ENCODE results near the gene CLMN.
"Not testable (repeated sequence)": the region's sequence is repeated elsewhere in the genome, so short reads cannot be mapped to it uniquely, and the experiment has no call there.

The CLMN gene

DNA sequence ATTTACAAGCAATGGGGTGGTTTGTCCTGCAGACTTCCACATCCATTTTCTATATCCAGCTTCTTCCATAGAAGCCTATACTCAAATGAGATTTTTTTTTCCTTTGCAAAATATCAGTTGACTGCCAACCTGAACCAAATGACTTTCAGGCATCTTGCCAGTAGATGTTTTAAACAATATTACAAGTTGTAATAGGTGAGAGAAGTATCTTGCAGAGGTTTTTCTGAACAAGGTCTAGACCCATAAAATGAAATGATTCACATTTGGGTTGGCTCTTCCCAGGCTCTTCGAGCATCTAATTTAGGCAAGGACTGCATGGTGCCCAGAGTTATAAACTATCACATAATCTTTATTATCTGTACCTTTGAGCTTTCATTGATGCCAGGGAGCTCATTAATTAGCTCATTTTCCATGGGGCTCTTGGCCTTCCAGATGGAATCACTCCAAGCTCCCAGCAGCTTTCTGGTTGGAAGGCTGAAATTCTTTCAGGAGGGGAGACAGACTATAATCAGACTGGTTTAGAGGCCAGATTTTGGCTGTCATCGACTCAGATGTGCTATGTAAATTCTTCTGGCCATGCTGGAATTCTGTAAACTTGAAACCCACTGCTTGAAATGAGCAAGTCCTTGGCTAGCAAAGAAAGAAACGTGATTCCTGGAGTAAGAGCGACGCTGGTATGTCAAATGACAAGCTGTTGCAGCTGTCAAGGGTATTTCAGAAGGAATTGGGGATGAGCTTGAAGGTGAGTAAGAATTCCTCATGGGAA lies 130.2 kb downstream of the CLMN start:
- peak; percentile 11 for DNase-seq

DNA sequence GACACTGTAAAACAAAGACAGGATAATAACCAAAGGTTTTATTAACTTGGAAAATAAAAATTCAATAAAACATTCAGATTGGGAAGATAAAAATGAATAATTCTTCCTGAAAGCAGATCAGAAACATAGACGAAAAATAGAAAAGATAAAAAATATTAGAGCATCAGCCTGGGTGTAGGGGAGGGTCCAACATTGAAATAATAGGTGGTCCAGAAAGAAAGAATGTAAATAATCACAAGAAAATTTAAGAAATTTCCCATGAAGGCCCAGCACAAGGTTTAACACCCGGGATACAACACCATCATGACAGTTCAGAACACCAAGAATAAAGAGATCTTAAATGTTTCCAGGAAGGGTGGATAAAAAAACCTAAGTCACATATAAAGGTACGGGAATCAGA lies 131.3 kb downstream of the CLMN start:
- no peak for DNase-seq

DNA sequence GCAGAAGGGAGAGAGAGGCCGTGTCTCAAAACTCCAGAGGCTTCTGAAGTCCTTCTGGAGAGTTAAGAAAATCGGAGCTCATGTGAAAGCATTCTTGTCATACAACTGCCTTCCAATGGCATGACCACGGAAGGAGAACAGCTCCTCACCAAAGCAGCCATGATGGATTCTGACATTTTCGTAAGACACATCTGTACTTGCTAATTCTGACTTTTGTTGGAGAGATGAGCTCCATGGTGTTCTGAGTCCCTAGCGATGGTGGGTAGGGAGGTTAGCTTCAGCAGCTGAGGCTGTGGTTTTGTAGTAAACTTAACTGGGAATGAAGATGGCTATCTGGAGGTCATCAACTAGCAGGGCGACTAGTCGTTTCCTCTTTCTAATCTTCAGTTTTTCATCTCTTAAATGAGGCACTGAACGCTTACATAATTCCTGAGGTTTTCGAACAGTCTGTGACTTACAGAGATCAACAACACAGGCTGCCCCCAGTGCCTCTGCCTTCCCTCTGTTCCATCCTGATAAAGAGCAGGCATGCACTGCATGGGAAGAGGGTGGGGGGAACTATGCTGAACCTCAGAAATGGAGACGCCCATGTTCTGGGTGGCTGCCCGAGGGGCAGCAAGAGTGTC lies 133.8 kb downstream of the CLMN start:
- no peak for DNase-seq

DNA sequence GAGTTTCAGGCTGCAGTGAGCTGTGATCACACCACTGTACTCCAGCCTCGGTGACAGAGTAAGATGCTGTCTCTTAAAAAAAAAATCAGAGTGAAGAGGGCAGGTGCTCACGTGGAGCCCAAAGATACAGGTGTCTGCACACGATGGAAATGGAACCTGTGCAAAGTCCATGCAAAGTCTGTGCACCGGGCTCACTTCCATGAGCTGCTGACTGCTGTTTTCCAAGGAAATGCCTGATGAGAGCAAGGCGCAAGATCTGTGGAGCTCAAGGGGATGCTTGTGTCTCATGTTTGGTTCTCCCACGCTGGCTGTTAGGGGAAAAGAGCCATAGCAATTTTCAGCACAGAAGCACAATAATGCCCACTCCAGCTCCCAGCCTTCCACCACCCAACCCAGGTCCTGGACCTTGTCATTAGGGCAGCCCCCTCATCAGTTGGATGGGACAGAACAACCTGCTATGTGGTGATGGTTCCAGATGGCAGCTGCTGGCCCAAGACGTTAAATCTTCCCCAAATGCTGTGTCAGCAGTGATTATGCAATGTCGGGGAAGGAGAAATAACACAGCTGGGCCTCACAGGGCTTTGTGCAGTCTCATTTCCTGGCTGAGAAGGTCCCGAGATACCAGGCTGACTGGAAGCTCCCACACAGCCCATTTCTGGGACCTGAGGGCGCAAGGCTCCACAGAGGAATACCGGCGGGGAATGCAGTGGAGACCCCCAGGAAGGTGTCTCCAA lies 134.5 kb downstream of the CLMN start:
- peak; percentile 12 for DNase-seq

DNA sequence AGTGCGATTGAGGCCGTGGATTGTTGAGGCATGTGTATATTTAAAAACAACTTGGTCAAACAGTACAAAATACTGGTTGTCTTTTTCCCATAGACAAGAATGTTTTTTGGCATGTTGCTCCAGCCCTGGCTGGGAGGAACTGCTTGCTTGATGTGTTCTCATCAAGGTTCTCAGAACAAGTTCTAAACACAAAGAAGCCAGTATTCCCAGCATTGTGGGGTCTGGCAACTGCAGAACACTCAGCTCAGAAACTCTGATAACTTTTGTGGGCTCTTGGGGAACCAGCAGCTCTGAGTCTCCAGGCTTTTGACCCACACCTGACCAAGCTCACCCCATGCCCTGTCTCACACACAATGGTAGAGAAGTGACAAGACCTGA lies 135.3 kb downstream of the CLMN start:
- DNase-seq = no peak

DNA sequence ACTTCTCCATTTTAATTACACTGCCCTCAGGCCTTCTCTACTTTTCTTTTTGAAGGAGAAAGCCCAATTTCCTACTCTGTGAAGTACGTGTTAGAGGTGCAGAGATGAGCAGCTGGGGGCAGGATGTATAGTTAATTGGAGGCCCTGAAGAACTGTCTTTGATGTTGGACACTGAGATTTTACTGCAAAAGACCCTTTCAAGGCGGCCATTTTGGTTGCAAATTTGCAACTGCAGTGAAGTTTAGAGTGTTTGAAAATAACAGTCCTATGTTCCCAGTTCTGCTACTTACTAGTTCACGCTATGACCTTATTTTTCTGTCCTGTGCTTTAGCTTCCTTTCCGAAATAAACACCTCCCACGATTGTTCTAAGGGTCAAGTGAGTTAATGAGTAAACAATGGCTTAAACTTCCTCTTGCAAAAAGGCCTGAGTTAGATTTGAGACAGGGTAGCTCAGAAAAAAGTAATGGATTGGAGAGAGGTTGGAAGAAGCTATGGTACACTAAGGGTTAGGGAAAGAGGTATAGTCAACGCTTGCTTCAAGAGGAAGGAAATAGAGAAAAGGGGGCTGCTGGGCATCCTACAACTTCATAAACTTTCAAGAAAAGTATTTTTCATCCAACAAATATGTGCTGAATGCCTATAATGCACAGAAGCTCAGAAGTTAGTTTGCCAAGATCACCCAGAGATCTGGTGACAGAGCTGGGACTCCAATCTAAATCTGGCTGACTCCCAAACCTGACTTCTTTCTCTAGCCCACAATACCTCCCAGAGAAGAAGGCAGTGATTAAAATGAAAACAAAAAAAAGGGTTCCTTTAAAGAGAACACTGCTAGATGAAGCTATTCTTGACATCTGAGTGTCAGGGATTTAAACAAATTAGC lies 135.9 kb downstream of the CLMN start:
- no peak for DNase-seq

DNA sequence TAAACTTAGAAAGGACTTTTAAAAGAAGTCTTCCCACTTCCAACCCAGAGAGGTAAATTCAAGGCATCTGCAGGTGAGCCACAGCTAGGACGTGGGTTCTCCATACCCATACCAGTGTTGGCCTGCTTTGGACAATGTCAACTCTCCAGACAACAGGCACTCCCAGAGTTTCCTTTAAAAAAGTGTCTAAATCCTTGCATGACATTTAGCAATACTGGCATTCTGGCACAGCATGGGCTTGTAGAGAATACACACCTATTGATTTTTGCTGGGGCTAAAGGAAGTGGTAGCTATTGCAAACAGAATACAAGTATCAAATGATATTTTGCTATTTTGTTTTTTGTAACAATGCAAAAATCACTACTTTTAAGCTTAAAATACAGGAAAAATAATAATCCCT lies 136.6 kb downstream of the CLMN start:
- no peak for DNase-seq

DNA sequence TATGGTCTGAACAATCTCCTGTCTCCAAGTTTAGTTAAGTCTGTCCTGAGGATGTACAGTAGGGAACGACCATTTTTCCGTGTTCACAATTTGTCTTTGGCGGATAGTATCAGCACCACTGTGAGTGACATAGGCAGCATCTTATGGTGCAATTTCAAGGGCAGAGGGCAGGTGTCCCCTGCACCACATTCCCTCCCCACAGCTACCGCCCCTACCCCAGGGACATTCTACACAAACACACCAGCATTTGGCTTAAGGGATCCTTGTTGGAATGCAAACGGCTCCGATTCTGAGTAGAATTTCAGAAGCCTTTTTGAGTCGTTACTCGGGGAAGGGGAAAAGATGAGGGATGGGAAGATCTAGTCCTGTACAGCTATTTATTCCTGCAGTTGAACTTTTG lies 137.3 kb downstream of the CLMN start:
- no peak for DNase-seq

DNA sequence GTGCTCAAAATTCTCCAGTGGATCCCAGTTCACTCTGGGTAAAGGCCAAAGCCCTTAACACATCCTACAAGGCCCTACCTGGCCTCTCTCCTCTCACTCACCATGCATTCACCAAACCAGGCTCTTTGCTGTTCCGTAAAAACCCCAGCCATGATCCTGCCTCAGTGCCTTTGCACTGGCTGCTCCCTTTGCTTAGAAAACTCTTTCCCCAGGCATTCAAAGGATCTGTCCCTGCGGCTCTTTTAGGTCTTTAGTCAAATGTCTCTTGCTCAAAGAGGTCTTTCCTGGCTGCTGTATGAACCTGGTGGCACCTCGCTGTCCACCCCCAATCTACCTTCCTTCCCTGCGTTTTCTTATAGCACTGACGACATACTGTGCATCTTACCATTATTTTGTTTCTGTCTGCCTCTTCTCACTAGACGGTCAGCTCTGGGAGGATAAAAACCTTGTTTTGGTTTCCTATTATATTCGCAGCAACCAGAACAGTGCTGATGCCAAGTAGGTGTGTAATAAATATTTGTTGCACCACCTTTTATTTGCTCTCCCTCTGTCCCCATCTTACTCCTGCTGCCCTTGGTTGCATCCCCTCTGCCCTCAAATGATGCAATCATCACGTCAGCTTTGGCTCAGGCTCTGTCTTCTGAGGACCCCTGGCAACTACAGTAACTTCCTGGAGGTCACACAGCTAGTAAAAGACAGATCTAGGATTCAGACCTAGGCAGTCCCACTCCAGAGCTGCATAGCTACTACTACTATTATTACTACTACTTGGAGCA lies 138.6 kb downstream of the CLMN start:
- DNase-seq = no peak

DNA sequence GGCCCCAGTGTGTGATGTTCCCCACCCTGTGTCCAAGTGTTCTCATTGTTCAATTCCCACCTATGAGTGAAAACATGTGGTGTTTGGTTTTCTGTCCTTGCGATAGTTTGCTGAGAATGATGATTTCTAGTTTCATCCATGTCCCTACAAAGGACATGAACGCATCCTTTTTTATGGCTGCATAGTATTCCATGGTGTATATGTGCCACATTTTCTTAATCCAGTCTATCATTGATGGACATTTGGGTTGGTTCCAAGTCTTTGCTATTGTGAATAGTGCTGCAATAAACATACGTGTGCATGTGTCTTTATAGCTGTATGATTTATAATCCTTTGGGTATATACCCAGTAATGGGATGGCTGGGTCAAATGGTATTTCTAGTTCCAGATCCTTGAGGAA lies 144.0 kb downstream of the CLMN start:
- DNase-seq = not testable (repeated sequence)

DNA sequence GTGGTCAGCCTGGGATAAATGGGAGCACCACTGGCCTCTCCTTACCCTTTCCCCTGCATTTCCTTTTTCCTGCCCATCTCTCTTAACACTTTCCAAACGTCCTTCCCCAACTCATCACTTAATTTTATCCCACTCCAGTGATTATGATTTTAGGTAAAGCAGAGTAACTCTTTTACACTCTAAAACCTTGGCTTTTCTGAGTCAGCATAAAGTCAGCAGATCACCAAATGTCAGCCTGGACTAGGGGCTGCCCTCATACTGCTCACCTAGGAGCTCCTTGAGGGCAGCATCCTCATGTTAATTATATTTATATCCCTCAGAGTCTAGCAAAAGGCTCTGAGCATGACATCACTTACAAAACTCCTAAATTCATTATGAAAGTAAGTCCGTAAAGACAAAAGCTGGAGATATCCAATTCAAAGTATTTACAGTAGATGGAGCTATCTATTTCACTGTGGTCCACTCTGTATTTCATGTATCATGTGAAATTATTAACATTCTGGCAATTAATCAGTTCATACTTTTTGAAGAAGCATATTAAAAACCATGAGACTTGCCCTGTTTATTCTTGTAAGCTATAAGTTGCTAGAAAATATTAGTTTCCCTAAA lies 145.4 kb downstream of the CLMN start:
- no peak for DNase-seq

DNA sequence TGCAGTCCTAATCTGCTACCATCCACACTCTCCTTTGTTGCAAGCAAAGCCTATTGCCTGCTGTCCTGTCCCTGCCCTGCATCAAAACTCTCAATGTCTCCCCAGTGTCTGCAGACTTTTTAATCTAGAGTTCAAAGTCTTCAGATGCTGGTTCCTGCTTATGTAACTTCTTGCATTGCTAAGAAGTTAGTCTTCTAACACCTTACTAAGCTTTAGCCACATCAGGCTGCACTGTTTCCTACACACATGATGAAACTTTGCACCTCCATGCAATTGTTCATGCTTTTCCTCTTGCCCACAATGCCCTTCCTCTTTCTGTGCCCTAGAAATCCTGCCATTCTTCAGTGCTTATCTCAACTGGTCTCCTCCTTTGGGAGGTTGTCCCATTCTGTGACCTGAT lies 146.2 kb downstream of the CLMN start:
- no peak for DNase-seq

DNA sequence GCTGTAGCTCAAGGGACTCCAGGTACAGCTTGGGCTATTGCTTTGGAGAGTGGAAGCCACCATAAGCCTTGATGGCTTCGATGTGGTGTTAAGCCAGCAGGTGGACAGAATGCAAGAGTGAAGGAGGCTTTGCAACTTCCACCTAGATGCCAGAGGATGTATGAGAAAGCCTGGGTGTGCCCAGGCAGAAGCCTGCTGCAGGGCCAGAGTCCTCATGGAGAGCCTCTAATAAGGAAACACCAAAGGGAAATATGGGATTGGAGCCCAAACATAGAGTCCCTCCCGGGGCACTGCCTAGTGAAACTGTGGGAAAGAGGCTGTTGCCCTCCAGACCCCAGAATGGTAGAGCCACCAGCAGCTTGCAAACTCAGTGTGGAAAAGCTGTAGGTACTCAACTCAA lies 152.5 kb downstream of the CLMN start:
- DNase-seq = no peak

DNA sequence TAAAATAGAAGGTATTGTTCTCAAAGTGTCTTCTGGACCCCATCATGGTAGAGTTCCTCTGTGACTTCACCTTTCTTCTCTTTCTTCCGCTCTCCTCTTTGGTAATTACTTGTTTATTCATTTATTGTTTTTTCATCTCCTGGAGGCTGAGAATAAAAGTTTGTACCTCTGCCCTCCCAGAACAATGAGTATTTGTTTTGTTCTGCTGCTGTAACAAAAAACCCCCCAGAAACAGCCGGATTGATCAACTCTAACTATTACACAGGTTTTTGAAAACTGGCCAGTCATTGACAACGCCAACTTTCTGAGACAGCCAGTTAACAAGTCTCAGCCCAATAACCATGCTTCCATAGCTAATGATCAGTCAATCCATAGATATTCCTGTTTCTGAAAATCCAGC lies 154.2 kb downstream of the CLMN start:
- no peak for DNase-seq

DNA sequence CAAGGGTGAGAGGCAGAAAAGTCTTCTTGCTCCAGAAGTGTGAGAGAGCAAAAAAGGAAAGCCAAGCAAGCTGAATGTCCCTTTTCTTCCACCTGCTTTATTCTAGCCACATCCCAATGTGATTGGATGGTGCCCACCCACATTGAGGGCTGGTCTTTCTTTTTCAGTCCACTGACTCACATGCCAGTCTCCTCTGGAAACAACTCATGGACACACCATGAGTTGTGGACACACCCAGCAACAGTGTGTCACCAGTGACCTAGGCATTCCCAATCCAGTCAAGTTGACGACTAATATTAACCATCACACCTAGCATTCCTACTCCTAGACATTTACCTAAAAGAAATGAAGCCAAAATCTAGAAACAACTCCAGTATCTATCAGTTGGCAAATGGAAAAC lies 155.2 kb downstream of the CLMN start:
- no peak for DNase-seq

DNA sequence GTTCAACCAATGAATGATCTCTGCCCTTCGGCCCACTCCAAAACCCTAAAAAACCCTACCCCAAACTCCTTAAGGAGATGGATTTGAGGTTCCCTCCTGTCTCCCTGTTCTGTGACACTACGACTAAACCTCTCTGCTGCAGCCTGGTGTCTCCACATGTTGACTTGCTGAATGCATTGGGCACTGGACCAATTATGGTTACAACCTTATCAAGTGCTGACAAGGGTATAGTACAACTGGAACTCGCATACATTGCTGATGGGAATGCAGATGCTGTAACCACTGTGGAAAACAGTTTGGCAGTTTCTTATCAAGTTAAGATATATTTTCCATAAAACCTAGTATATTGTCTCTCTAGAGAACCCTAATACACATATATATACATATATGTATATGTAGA lies 156.0 kb downstream of the CLMN start:
- no peak for DNase-seq

DNA sequence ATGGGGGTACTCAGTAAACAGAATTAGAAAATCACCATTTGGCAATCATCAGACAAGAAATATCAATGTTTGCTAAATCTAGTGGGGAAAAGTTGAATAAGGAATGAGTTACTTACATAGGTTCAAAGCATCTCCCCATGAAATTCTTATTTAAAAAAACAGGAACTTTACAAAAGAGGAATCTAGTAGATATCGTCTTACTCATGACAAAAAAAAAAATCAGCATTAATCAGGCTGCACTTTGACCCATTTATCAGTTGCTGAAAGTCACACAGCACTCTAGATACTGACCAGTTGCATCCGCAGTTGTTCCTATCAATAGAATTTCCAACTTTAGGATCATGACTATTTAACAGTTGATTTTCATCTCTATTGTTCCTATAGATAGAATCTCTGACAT lies 156.6 kb downstream of the CLMN start:
- DNase-seq = no peak

DNA sequence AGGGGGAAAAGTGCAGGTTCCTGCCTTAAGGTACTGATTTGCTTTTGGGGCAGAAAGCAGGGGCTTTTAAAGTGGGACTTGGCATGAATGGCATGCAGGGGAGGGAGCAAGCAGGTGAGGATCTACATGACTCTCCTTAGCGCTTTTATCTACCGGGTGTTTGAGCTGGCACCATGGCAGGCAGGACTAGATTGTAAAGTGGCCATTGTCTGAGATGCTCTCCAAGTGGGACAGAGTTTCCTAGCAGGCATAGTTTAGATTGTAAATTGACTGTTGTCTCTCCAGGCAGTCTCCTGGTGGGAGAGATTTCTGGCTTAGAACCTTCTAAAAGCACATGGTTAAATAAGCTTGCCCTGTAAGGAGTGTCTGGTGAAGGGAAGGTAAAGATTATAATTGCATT lies 157.1 kb downstream of the CLMN start:
- DNase-seq = no peak

DNA sequence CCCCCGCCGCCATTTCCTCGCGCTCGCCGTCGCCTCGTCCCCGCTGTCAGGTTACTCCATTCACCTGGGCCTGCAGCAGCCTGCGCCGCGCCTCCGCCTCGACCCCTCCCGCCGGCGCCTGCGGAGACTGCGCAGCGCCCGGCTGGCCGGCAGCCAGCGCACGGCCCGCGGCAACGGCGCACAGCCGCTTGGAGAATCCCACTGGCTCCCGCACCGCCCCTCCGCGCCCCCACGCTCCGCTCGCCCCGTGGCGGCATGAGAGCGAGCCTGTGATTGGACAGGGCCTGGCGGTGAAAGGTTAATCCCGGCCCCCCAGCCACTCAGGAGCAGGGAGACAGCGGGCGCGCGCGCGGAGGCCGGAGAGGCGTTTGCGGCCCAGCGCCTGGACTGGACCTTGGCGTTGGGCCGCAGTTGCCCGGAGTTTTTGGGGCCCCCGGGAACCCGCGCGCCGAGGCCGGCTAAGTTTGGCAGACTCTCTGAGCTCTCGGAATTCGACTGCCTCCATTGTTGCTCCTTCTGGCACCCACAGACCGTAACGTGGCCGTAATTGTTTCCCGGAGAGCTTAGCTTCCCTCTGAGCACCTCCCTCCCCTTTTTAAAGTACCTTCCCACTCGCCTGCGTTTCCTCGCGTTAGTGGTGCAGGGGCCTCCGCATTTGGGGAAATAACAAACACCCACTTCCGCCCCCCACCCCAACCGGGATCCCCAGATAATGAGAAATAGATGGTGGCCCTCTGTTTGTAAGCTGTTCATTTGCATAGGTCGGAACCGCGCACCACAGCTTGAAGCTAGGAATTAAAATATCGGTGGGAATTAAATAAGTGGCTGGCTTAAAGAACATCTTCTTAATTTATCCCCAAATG lies 162.2 kb downstream of the CLMN start, which contains the start of gene DICER1:
DICER1 (minus strand) TSS at position 203 of the 863 bp plus-strand sequence. CDS start 24,071 bp downstream, outside the sequence.
- peak; percentile 92 for DNase-seq

DNA sequence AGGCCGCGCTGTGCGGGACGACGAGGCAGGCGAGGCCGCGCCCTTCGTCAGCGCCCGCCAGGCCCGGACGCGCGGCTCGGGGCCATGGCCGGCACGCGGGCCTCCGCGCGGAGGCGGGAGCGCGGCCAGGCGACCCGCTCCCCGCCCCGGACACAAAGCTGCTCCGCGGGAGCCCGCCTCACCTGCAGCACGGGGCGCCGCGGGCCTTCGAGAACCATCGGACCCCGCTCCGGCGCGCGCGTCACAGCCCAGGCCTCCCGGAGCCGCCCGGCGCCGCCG lies 162.7 kb downstream of the CLMN start:
- no peak for DNase-seq
